NCI-H510A (cell line): ENCODE results near the gene LRFN2.

Experiments used
- DNase-seq: peaks from one replicate; lab custom pipeline; 2025; lab: John Stamatoyannopoulos, UW

The LRFN2 gene

GRCh38 chr6:40517654-40518053, 69.5 kb downstream of the LRFN2 start:
- DNase-seq: no peak

GRCh38 chr6:40516429-40516828, 70.7 kb downstream of the LRFN2 start:
- DNase-seq: no peak

GRCh38 chr6:40512340-40512739, 74.8 kb downstream of the LRFN2 start:
- DNase-seq: no peak

- no peak for DNase-seq
These were observed 75.3 kb downstream of the LRFN2 start for GRCh38 chr6:40511884-40512283.

DNA sequence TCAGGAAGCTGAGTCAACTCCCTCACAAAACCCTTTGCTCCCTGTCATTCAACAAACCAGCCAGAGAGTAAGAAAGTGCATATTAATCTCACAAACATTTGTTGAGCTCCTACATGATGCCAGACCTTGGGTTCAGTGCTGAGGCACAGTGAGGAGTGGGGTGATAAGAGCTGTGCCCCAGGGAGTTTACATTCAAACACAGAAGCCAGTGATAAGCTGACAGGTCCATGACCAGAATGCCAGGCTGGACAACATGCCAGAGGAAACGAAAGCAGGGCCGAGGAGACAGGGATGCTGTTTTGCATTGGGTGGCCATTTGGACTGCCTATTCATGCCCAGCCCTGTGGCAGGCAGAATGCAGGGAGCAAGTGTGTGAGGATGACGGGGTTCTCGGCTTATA, 76.7 kb downstream of the LRFN2 start:
- no peak for DNase-seq

GRCh38 chr6:40509716-40510260, 77.4 kb downstream of the LRFN2 start:
- no peak for DNase-seq

GRCh38 chr6:40509086-40509485, 78.1 kb downstream of the LRFN2 start:
- DNase-seq: no peak

GRCh38 chr6:40506954-40507353, 80.2 kb downstream of the LRFN2 start:
- DNase-seq: no peak

- no peak for DNase-seq
These were observed 81.9 kb downstream of the LRFN2 start for GRCh38 chr6:40505191-40505810.

GRCh38 chr6:40504274-40504673, 82.9 kb downstream of the LRFN2 start:
- DNase-seq: no peak

- DNase-seq: no peak
These were observed 86.9 kb downstream of the LRFN2 start for GRCh38 chr6:40500227-40500626.

GRCh38 chr6:40499215-40499614, 87.9 kb downstream of the LRFN2 start:
- DNase-seq: no peak

DNA sequence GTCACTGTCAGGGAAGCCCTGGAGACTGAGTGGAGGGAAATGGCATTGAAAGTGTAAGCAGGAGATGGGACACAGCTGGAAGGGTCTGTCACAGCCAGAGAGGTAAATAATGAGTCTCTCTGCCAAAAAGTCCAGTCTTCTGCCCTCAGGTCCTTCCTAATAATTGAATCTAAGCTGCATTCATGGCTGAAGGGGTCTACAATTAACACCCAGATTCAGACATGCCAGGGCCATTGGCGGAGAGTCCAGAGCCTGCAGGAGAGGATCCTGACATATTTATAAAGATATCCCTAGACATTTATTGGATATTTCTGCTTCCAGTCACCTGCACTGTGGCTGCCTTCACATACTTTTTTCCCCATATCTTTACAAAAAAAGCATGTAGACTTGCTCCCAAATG, 89.0 kb downstream of the LRFN2 start:
- no peak for DNase-seq

- DNase-seq: no peak
These were observed 95.0 kb downstream of the LRFN2 start for GRCh38 chr6:40492187-40492586.

DNA sequence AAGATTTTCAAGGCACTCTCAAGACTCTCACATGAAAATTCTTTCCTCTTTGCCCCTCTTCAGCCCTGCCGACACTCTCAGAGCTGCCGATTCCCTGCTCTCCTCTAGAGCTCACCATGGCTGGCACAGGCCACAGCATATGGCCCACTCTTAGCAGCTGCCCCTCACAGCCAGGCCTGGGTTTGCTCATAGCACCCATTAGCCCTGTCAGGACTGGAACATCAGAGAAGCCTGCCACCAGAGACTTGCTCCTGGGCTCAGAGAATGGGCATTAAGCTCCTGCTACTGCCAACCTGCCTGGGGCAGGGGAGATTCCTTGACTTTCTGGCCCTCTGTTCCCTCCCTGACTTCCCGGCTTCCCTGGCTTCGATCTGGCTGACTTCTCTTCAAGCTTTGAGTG, 96.7 kb downstream of the LRFN2 start:
- DNase-seq: no peak

DNA sequence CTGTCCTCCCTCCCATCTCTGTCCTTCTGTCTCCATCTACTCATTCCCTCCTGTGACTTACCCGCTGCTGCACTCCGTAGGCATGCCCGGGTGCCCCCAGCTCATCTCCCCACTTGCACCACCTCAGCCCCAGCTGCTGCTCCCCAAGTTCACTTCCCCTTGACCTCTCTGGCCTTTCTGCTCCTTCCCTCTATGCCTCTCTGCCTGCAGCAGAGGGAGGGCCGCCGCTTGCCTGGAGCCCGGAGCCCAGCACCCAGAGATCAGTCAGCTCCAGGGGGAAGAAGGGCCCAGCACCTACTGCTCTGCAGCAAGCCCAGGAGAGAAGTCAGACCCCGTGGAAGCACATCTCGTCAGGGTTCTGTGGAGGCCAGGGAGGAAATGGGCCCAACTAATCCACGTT, 97.4 kb downstream of the LRFN2 start:
- DNase-seq: no peak

GRCh38 chr6:40486576-40486975, 100.6 kb downstream of the LRFN2 start:
- no peak for DNase-seq

GRCh38 chr6:40485795-40486194, 101.4 kb downstream of the LRFN2 start:
- no peak for DNase-seq

DNA sequence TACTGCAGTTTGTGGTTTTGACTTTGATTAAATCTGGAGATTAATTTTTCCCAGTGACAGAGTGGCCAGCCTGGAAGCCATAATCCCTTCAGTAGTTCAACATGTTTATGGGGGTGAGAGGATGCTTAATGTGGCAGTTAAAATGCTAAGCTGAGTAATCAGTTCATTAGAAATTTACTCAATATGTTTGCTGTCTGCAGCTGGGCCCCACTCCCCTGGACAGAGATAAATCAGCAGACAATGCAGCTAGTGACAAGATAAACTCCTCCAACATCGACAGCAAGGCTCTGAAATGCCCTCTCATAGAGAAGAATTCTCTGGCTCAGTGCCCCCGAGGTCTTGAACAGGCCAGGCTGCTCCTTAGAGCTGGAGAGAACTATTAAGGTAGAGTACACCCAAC, 101.9 kb downstream of the LRFN2 start:
- no peak for DNase-seq

- no peak for DNase-seq
These were observed 103.1 kb downstream of the LRFN2 start for GRCh38 chr6:40484066-40484465.

DNA sequence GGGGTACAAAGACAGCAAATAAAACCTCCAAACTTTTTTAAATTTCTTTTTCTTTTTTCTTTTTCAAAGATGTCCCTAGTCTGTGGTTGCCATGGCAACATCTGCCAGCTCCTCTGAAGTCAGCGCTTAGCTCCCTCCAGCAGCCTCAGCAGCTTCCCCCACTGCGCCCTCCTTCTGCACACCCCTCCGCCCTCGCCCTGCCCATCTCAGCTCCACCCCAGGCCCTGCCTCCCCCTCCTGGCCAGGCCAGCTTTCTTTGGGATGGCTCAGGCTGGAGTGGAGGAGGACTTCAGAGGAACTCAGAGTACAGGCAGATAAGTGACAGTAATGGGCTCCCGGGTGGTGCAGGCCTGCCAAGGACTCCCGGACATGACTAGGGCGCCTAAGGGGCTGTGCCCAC, 104.6 kb downstream of the LRFN2 start:
- no peak for DNase-seq

DNA sequence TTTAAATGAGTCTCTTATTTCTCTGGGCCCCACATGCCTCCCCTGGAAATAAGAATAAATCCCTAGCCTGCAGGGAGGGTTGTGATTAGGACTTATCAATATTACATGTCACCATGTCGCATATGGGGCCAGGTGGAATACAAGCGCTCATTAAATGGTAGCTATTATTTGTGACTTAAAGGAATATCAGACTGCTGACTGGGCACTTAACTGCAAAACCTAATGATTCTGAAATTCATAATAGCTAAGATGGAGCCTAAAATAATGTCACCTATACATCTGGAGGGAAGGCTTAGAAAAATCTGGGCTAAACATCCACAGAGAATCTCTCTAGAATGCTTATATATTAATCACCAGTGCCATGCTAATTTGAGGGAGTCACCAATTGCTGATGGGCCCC, 106.5 kb downstream of the LRFN2 start:
- no peak for DNase-seq

- no peak for DNase-seq
These were observed 107.5 kb downstream of the LRFN2 start for GRCh38 chr6:40479706-40480105.
